Measurements from ENCODE around the gene MPPED1.

The MPPED1 gene

GRCh38 chr22:43419371-43420080 is 7.7 kb downstream of the MPPED1 start:
- TF ChIP-seq CTCF (IDR thresholded peaks at IDR 0.05; ENCODE audit: low read length, missing control alignments), result no peak
- DNase-seq (ENCODE audit: low read depth), result no peak
- no peak overlapping the region for H3K4me3 ChIP-seq (replicated peaks; ENCODE audit: low read depth, low read length)

- no peak for TF ChIP-seq CTCF (IDR thresholded peaks at IDR 0.05; ENCODE audit: low read length, missing control alignments)
- DNase-seq (ENCODE audit: low read depth), result no peak
- no peak overlapping the region for H3K4me3 ChIP-seq (replicated peaks; ENCODE audit: low read depth, low read length)
These were observed 9.3 kb downstream of the MPPED1 start for GRCh38 chr22:43421046-43421665.

- TF ChIP-seq CTCF (IDR thresholded peaks at IDR 0.05; ENCODE audit: low read length, missing control alignments), result no peak
- H3K4me3 ChIP-seq (replicated peaks; ENCODE audit: low read depth, low read length), result no peak overlapping the region
These were observed 10.3 kb downstream of the MPPED1 start for GRCh38 chr22:43421914-43422615.

GRCh38 chr22:43423046-43423445 is 11.2 kb downstream of the MPPED1 start:
- no peak for TF ChIP-seq CTCF (IDR thresholded peaks at IDR 0.05; ENCODE audit: low read length, missing control alignments)
- DNase-seq (ENCODE audit: low read depth), result no peak
- no peak overlapping the region for H3K4me3 ChIP-seq (replicated peaks; ENCODE audit: low read depth, low read length)

More at GRCh38 chr22:43421914-43422615, 10.3 kb downstream of the MPPED1 start:
- DNase-seq (ENCODE audit: low read depth), result no peak

GRCh38 chr22:43424201-43424600 is 12.4 kb downstream of the MPPED1 start:
- no peak for TF ChIP-seq CTCF (IDR thresholded peaks at IDR 0.05; ENCODE audit: low read length, missing control alignments)
- no peak for DNase-seq (ENCODE audit: low read depth)
- H3K4me3 ChIP-seq (replicated peaks; ENCODE audit: low read depth, low read length), result no peak overlapping the region

- no peak for TF ChIP-seq CTCF (IDR thresholded peaks at IDR 0.05; ENCODE audit: low read length, missing control alignments)
- no peak for DNase-seq (ENCODE audit: low read depth)
- H3K4me3 ChIP-seq (replicated peaks; ENCODE audit: low read depth, low read length), result no peak overlapping the region
These were observed 13.1 kb downstream of the MPPED1 start for GRCh38 chr22:43424666-43425630.
